A673 (cell line): ENCODE data around the gene KCNAB2. TPM values are rescaled to one million over a fixed set of nuclear protein-coding genes. Genes with fewer than 3 reads are reported as not detected.

ENCODE experiments used
- BruUV-seq: library from RNA; stranded (reverse); fragments of 400-500 nt; replicated peaks from 2 replicates; lab custom pipeline; 2021; lab: Mats Ljungman, UMichigan
- CTCF ChIA-PET: fragments of 300-600 bp; sonication (Branson Sonifier 250); formaldehyde crosslinking; loops from one replicate; lab custom pipeline; 2022; ENCODE audit warnings: antibody characterized with exemption; lab: Charles Lee
- POLR2A ChIA-PET: fragments of 300-600 bp; sonication (Branson Sonifier 250); formaldehyde crosslinking; loops from one replicate; lab custom pipeline; 2022; ENCODE audit warnings: antibody characterized with exemption; ENCODE audit not compliant: low non-redundant PET; lab: Charles Lee
- DNase-seq: peaks from one replicate; pipeline ENCODE4 v3.0.0-alpha.2; 2015; ENCODE audit warnings: low spot score
- H3K27ac ChIP-seq: fragments of 200-600 bp; sonication (generic); 2 replicates; pipeline ENCODE4 v1.5.1; 2016; ENCODE audit warnings: mixed run types, low read depth, mild to moderate bottlenecking, mixed read lengths, antibody characterized with exemption, low read length; ENCODE audit not compliant: poor library complexity, severe bottlenecking
- H3K27me3 ChIP-seq: fragments of 200-600 bp; sonication (generic); replicated peaks from 2 replicates; pipeline ENCODE4 v1.6.1; 2017; ENCODE audit warnings: mixed run types, low read depth, mild to moderate bottlenecking, mixed read lengths, antibody characterized with exemption, low read length; ENCODE audit not compliant: insufficient read depth, poor library complexity
- H3K36me3 ChIP-seq: fragments of 200-600 bp; sonication (generic); 2 replicates; pipeline ENCODE4 v1.6.1; 2016; ENCODE audit warnings: mixed run types, mild to moderate bottlenecking, mixed read lengths, antibody characterized with exemption, low read length; ENCODE audit not compliant: insufficient read depth, poor library complexity, severe bottlenecking
- H3K4me1 ChIP-seq: fragments of 200-600 bp; sonication (generic); 2 replicates; pipeline ENCODE4 v1.6.1; 2017; ENCODE audit warnings: mixed run types, mild to moderate bottlenecking, mixed read lengths, antibody characterized with exemption, low read length; ENCODE audit not compliant: insufficient read depth, poor library complexity, severe bottlenecking
- H3K4me3 ChIP-seq: fragments of 200-600 bp; sonication (generic); 2 replicates; pipeline ENCODE4 v1.5.1; 2016; ENCODE audit warnings: low read depth, mixed run types, mild to moderate bottlenecking, mixed read lengths, low read length; ENCODE audit not compliant: poor library complexity, severe bottlenecking
- H3K9me3 ChIP-seq: fragments of 200-600 bp; sonication (generic); 2 replicates; pipeline ENCODE4 v1.6.1; 2016; ENCODE audit warnings: mixed run types, low read depth, mild to moderate bottlenecking, mixed read lengths, antibody characterized with exemption, low read length; ENCODE audit not compliant: poor library complexity, severe bottlenecking
- CTCF ChIP-seq: fragments of 300-800, 200-600 bp; sonication (generic); conservative IDR thresholded peaks from 2 replicates; pipeline ENCODE4 v1.5.1; 2017; ENCODE audit warnings: low read depth, mild to moderate bottlenecking, antibody characterized with exemption, low read length, moderate library complexity, mixed read lengths
- EZH2 ChIP-seq: fragments of 200-600 bp; sonication (generic); IDR thresholded peaks from 2 replicates; pipeline ENCODE4 v1.6.1; 2017; ENCODE audit warnings: borderline replicate concordance, low read depth, mild to moderate bottlenecking, mixed read lengths, antibody characterized with exemption, low read length; ENCODE audit not compliant: poor library complexity, severe bottlenecking
- intact Hi-C: fragments of 100-400 bp; cut with micrococcal nuclease; formaldehyde crosslinking; loops from one replicate; pipeline ENCODE4 v1.10.0; 2022; ENCODE audit not compliant: unreplicated experiment
- total RNA-seq: library from RNA; stranded (reverse); gene quantifications from 2 replicates; pipeline ENCODE4 v1.2.3, GENCODE V29; 2021

Gene KCNAB2
- total RNA-seq, 1 experiment from 2014 or later: 6.4 TPM

GRCh38 chr1:6102532-6102845, 56.8 kb downstream of the KCNAB2 start:
- DNase-seq: no peak
- Histone ChIP-seq H3K4me3 (no peak overlapping the region), H3K4me1 (no peaks in the 10 kb centered on the region), H3K27ac (no peak overlapping the region), H3K9me3 (no peaks in the 10 kb centered on the region), H3K27me3 (no peaks in the 10 kb centered on the region), H3K36me3 (no peaks in the 10 kb centered on the region)
- intact Hi-C loops: no loop called here
- TF ChIP-seq CTCF (no peak), EZH2 (no peak)
- no TSS peak for BruUV-seq
- ChIA-PET CTCF (no interaction called here), POLR2A (no interaction called here)

- no peak overlapping the region for H3K4me3 ChIP-seq
- no peak for TF ChIP-seq CTCF
- POLR2A ChIA-PET: no interaction called here
- CTCF ChIA-PET: no interaction called here
- H3K27ac ChIP-seq: no peak overlapping the region
- intact Hi-C loops: no loop called here
- H3K9me3 ChIP-seq: no peaks in the 10 kb centered on the region
- no TSS peak for BruUV-seq
- no peaks in the 10 kb centered on the region for H3K4me1 ChIP-seq
- no peaks in the 10 kb centered on the region for H3K36me3 ChIP-seq
- H3K27me3 ChIP-seq: no peaks in the 10 kb centered on the region
- DNase-seq: no peak
Observed at GRCh38 chr1:6103111-6103853, 57.6 kb downstream of the KCNAB2 start.

GRCh38 chr1:6103854-6104530, 58.3 kb downstream of the KCNAB2 start:
- ChIA-PET CTCF (no interaction called here), POLR2A (no interaction called here)
- intact Hi-C loops: no loop called here
- H3K27me3 ChIP-seq: no peaks in the 10 kb centered on the region
- BruUV-seq: no TSS peak
- no peaks in the 10 kb centered on the region for H3K36me3 ChIP-seq
- H3K4me3 ChIP-seq: no peak overlapping the region
- no peak overlapping the region for H3K27ac ChIP-seq
- no peaks in the 10 kb centered on the region for H3K9me3 ChIP-seq
- TF ChIP-seq EZH2: no peak
- TF ChIP-seq CTCF: no peak
- no peak for DNase-seq
- H3K4me1 ChIP-seq: no peaks in the 10 kb centered on the region
